ENCODE measurements around the gene CYSRT1. TPM values are rescaled to one million over a fixed set of nuclear protein-coding genes. Genes with fewer than 3 reads are reported as not detected.
A peak's percentile ranks its signal among the peaks of the same experiment; 100 is the strongest.

CYSRT1 gene
- under 1 TPM in 1 of 3 donors, not detected in 2; 0.19 TPM for polyA plus RNA-seq

- Mint-ChIP-seq H3K4me3 (peak within 1 kb of the TSS; percentile 63 to 83 (median 77)), H3K4me1 (peaks cover 0 to 2% of the 10 kb centered on the region in 2 donors), H3K9me3 (no peaks in the 10 kb centered on the region), H3K27ac (peak within 1 kb of the TSS in 4 of 6 donors; percentile 35 to 81 (median 70)), H3K27me3 (ENCODE audit: low read depth in 3 of 3) (peaks cover 0 to 13% (median 6%) of the 10 kb centered on the region in 3 donors), H3K36me3 (no peaks in the 10 kb centered on the region)
- no peak for DNase-seq
These were observed at the start of gene CYSRT1 for GRCh38 chr9:137224830-137225694. Gene CYSRT1 (plus strand): TSS chr9:137225174. CDS start chr9:137225622, 448 bp downstream.

DNA sequence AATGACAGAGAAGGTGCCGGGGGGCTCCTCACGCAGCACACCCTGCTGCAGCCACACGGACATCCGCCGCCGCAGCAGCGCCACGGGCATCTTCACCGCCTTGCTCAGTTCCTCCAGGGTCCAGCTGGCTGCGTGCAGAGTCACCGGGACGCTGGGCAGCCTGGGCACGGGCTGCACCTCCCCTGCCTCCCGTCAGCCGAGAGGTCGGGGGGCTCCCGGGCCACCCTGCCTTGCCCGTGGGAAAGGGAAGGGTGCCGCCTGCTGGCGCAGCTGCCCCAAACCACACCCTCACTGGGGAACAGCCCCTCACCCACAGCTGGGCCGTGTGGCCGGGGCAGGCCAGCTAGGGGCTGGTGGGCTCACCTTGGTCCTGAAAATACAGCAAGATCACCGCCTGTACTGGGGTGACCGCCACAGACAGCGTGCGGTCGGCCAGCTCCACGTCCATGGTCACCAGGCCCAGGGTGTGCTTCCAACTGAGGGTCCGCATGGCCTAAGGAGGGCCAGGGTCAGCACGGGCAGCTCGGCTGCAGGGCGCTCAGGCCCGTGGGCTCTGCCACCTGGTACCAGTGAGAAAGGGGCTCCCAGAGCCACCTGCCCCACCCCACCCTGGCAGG, 49.5 kb upstream of the CYSRT1 start:
- H3K36me3 Mint-ChIP-seq: peaks cover 0 to 8% (median 0%) of the 10 kb centered on the region in 3 donors
- no peak for DNase-seq
- peaks cover 5 to 10% (median 5%) of the 10 kb centered on the region in 3 donors for H3K27me3 Mint-ChIP-seq (ENCODE audit: low read depth in 3 of 3)
- no peaks in the 10 kb centered on the region for H3K4me1 Mint-ChIP-seq
- no peak overlapping the region for H3K4me3 Mint-ChIP-seq
- no peak overlapping the region for H3K27ac Mint-ChIP-seq
- no peaks in the 10 kb centered on the region for H3K9me3 Mint-ChIP-seq

DNA sequence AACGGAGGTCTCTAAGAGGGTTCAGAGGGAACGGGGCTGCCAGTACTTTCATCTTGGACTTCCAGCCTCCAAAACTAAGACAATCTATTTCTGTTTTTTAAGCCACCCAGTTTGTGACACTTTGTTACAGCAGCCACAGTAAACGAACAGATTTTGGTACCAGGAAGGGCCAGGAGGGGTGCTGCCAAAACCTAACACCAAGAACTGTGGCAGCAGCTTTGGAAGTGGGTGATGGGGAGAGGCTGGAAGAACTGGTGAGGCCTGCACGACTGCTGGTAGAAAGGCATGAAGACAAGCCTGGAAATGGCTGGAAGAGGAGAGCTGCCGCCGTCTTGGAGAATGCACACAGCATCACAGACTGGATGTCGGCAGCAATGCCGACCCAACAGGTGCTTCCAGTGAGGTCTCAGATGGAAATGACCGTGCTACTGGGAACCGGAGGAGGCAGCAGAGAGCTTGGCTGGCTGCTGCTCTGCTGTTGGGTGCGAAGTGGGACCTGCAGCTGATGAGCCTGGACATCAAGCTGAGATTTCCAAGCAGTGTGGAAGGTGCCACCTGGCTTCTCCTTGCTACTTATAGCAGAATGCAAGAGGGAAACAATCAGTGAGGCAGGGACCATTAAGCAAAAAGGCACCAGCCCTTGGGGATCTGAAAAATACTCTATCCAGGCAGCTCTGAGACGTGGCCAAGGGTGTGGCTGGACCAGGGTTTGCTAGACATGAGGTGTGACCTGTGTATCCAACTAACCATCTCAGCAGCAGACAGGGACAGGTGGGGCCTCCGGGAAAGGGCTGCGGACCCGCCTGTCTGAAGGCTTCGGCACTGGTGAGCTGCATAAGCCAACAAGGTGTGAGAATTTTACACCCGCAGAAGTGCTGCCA, 48.4 kb upstream of the CYSRT1 start:
- no peaks in the 10 kb centered on the region for H3K4me1 Mint-ChIP-seq
- H3K4me3 Mint-ChIP-seq: no peak overlapping the region
- peak overlapping the region in 5 of 6 donors; percentile 14 to 76 (median 49) for H3K27ac Mint-ChIP-seq
- H3K36me3 Mint-ChIP-seq: peaks cover 0 to 8% (median 0%) of the 10 kb centered on the region in 3 donors
- H3K9me3 Mint-ChIP-seq: no peaks in the 10 kb centered on the region
- H3K27me3 Mint-ChIP-seq (ENCODE audit: low read depth in 3 of 3): peaks cover 5 to 8% (median 6%) of the 10 kb centered on the region in 3 donors
- DNase-seq: peak in 1 of 3 donors; percentile 23

DNA sequence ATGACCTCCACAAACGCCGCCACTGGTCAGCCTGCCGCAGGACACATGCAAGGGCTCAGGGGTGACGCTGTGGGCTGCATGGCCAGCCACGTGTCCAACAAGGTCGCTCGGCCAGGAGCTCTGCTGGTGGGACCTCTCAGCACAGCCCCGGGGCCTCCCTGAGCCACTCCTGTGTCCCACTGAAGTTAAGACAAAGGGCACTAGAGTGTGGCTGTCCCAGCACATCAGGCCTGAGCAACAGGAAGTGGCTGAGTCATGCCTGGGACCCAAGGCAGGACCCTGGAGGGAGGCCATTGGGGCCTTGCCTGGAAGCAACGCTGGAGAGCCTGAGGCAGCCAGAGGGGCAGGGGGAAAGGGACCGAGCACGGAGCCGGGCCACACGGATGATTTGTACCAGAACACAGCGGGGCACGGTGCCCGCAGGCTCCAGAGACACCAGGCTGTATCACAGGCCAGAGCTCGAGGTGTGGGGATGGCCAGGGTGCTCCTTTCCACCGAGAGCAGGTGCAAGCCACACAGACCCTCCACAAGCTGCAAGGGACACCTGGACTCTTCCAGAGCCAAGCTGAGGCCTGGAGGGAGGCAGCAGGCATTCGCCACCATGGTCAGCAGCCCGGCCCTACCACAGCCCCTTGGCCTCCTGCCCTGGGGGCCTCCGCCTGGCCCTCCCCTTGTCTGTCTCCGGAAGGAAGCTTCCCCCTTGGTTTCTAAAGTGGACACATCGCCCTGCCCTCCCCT, 46.6 kb upstream of the CYSRT1 start:
- peaks cover 3 to 8% (median 6%) of the 10 kb centered on the region in 3 donors for H3K27me3 Mint-ChIP-seq (ENCODE audit: low read depth in 3 of 3)
- no peak overlapping the region for H3K27ac Mint-ChIP-seq

DNA sequence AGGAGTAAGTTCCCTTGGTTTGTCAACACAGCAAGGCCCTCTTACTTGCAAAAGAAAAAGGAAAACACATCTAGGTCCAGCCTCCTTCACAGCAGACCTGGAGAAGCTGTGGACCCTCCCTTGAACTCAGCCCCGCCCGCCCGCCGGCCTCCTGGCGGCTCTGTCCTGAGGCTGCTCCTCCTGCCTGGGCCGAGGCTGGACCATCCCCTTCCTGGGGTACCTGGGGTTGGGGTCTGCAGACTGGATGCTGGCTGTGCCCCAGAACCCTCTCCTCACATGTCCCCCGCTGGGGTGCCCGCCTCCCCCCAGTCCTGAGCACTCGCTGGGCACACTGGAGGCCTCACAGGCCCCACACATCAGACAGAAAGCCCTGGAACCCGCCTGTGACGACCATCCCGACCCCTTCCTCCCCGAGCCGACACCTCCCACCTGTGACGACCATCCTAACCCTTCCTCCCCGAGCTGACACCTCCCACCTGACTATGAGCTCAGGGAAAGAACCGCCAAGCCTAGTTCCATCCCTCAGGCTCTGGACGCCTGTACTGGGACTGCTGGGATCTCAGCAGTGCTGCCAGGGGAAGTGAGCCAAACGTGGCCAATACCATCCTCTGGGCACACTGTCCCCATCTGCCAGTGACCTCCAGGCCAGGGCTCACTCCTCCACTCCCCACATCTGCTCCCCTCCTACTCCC, 45.9 kb upstream of the CYSRT1 start:
- peaks cover 3 to 8% (median 5%) of the 10 kb centered on the region in 3 donors for H3K27me3 Mint-ChIP-seq (ENCODE audit: low read depth in 3 of 3)
- H3K9me3 Mint-ChIP-seq: no peaks in the 10 kb centered on the region
- no peak overlapping the region for H3K27ac Mint-ChIP-seq
- peaks cover under 1 to 17% (median 5%) of the 10 kb centered on the region in 3 donors for H3K36me3 Mint-ChIP-seq
- H3K4me1 Mint-ChIP-seq: peaks cover 0 to 2% of the 10 kb centered on the region in 2 donors
- H3K4me3 Mint-ChIP-seq: no peak overlapping the region
- DNase-seq: no peak

More for the DNA sequence above, 46.6 kb upstream of the CYSRT1 start:
- no peaks in the 10 kb centered on the region for H3K9me3 Mint-ChIP-seq
- H3K4me3 Mint-ChIP-seq: no peak overlapping the region
- DNase-seq: no peak
- peaks cover 0 to 14% (median 5%) of the 10 kb centered on the region in 3 donors for H3K36me3 Mint-ChIP-seq
- no peaks in the 10 kb centered on the region for H3K4me1 Mint-ChIP-seq

DNA sequence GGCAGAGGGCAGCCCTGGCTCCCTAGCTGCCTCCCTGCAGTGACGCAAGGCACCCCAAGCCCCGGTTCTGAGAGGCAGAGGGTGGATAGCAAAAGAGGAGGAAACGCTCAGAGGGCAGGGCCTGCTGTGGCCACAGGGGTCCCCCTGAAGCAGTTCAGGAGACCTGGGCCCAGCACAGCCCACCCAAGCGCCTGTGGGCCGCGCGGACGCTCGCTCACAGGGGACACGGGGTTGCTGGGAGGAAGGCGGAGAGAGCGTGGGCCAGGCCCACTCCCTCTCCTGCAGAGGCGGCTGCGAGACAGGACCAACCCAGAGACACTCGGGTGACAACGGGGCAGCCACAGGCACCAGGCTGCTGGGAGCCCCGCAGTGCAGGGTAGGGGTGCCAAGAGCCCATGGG, 45.2 kb upstream of the CYSRT1 start:
- Mint-ChIP-seq H3K4me1 (peaks cover 1 to 8% of the 10 kb centered on the region in 2 donors), H3K4me3 (no peak overlapping the region), H3K27me3 (ENCODE audit: low read depth in 3 of 3) (peaks cover 3 to 8% (median 5%) of the 10 kb centered on the region in 3 donors), H3K36me3 (peaks cover 4 to 22% (median 5%) of the 10 kb centered on the region in 3 donors), H3K9me3 (no peaks in the 10 kb centered on the region), H3K27ac (no peak overlapping the region)
- no peak for DNase-seq

DNA sequence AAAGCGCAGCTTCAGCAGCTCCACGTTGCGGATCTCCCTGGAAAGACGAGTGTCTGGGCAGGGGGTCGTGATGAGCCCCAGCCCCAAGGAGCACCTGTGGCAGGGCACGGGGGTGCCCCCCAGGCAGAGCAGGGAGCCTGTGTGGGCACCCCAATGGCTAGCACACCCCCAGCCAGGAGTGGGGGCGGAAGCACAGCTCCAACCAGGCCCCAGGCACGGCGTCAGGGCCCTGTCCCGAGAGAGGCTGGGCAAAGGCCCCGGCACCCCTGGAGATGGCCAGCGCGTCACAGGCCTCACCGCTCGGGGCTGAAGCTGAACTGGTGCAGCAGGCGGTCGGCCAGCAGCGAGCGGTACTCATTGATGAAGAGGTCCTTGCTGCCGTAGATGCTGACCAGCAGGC, 44.5 kb upstream of the CYSRT1 start:
- DNase-seq: no peak
- H3K27ac Mint-ChIP-seq: no peak overlapping the region

GRCh38 chr9:137181680-137182079, 43.3 kb upstream of the CYSRT1 start:
- Mint-ChIP-seq H3K27ac (no peak overlapping the region), H3K36me3 (peaks cover 4 to 22% (median 5%) of the 10 kb centered on the region in 3 donors), H3K4me3 (no peak overlapping the region), H3K4me1 (peaks cover 10 to 15% of the 10 kb centered on the region in 2 donors), H3K9me3 (no peaks in the 10 kb centered on the region), H3K27me3 (ENCODE audit: low read depth in 3 of 3) (peaks cover 0 to 6% (median 3%) of the 10 kb centered on the region in 3 donors)
- no peak for DNase-seq

More for the DNA sequence above, 44.5 kb upstream of the CYSRT1 start:
- Mint-ChIP-seq H3K36me3 (peaks cover 4 to 22% (median 5%) of the 10 kb centered on the region in 3 donors), H3K4me3 (no peak overlapping the region), H3K27me3 (ENCODE audit: low read depth in 3 of 3) (peaks cover 3 to 6% (median 5%) of the 10 kb centered on the region in 3 donors), H3K9me3 (no peaks in the 10 kb centered on the region), H3K4me1 (peaks cover 4 to 8% of the 10 kb centered on the region in 2 donors)

- no peak for DNase-seq
- Mint-ChIP-seq H3K27ac (no peak overlapping the region), H3K4me1 (peaks cover 22 to 27% of the 10 kb centered on the region in 2 donors), H3K9me3 (no peaks in the 10 kb centered on the region), H3K27me3 (ENCODE audit: low read depth in 3 of 3) (peaks cover 0 to 9% (median 4%) of the 10 kb centered on the region in 3 donors), H3K36me3 (peaks cover 4 to 16% (median 5%) of the 10 kb centered on the region in 3 donors), H3K4me3 (no peak overlapping the region)
These were observed 42.1 kb upstream of the CYSRT1 start for GRCh38 chr9:137182836-137183235.

DNA sequence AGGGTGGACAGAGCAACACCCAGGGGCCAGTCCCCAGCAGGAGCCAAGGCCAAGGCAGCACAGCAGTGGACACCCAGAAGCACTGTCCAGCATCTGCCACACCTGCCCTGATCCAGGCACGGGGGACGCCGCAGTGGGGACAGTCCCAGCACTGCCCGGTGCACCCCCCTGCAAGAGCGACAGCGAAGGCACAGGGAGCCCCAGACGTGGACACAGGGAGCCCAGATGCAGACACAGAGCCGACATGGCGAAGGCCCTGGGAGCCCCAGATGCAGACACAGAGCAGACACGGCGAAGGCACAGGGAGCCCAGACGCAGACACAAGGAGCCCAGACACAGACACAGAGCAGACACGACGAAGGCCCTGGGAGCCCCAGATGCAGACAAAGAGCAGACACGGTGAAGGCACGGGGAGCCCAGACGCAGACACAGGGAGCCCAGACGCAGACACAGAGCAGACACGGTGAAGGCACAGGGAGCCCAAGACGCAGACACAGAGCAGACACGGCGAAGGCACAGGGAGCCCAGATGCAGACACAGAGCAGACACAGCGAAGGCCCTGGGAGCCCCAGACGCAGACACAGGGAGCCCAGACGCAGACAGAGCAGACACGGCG, 40.9 kb upstream of the CYSRT1 start:
- Mint-ChIP-seq H3K27me3 (ENCODE audit: low read depth in 3 of 3) (peaks cover 2 to 15% (median 10%) of the 10 kb centered on the region in 3 donors), H3K36me3 (peaks cover 4 to 15% (median 5%) of the 10 kb centered on the region in 3 donors), H3K4me1 (peaks cover 26 to 32% of the 10 kb centered on the region in 2 donors), H3K4me3 (peak overlapping the region in 3 of 5 donors; percentile 19 to 49 (median 20)), H3K9me3 (no peaks in the 10 kb centered on the region), H3K27ac (no peak overlapping the region)
- no peak for DNase-seq

GRCh38 chr9:137184881-137185660, 39.9 kb upstream of the CYSRT1 start:
- Mint-ChIP-seq H3K27ac (peak overlapping the region in 1 of 6 donors; percentile 11), H3K4me1 (peaks cover 33 to 40% of the 10 kb centered on the region in 2 donors), H3K4me3 (no peak overlapping the region), H3K9me3 (no peaks in the 10 kb centered on the region), H3K36me3 (peaks cover 4 to 15% (median 5%) of the 10 kb centered on the region in 3 donors), H3K27me3 (ENCODE audit: low read depth in 3 of 3) (peaks cover 2 to 11% (median 10%) of the 10 kb centered on the region in 3 donors)
- DNase-seq: no peak

Data from immature natural killer cell (primary cell).